Activated T-cell treated with anti-CD3 and anti-CD28 coated beads for 48 hours (primary cell): ENCODE results near the gene ASH1L.
"Not testable (repeated sequence)": the region's sequence is repeated elsewhere in the genome, so short reads cannot be mapped to it uniquely, and the experiment has no call there.

Experiments
- DNase-seq: peaks from one replicate; pipeline ENCODE4 v3.0.0-alpha.2; 2020; ENCODE audit warnings: low read depth

The ASH1L gene

DNA sequence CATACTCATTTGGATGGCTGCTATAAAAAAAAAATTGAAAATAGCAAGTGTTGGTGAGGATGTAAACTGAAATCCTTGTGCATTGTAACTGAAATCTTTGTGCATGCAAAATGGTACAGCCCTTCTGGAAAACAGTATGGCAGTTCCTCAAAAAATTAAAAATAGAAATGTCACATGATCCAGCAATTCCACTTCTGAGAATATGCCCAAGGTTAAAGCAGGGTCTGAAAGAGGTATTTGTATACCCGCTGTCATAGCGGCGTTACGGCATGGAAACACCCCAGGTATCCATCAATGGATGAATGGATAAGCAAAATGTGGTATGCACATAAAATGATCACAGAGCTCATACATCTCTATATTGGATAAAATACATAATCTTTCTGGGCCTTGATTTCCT is 125.2 kb downstream of the ASH1L start:
- DNase-seq: no peak

DNA sequence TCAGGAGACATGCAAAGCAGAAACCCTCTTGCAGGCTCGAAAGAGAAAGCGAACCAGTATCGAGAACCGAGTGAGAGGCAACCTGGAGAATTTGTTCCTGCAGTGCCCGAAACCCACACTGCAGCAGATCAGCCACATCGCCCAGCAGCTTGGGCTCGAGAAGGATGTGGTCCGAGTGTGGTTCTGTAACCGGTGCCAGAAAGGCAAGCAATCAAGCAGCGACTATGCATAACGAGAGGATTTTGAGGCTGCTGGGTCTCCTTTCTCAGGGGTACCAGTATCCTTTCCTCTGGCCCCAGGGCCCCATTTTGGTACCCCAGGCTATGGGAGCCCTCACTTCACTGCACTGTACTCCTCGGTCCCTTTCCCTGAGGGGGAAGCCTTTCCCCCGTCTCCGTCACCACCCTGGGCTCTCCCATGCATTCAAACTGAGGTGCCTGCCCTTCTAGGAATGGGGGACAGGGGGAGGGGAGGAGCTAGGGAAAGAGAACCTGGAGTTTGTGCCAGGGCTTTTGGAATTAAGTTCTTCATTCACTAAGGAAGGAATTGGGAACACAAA is 128.7 kb downstream of the ASH1L start:
- DNase-seq: not testable (repeated sequence)

DNA sequence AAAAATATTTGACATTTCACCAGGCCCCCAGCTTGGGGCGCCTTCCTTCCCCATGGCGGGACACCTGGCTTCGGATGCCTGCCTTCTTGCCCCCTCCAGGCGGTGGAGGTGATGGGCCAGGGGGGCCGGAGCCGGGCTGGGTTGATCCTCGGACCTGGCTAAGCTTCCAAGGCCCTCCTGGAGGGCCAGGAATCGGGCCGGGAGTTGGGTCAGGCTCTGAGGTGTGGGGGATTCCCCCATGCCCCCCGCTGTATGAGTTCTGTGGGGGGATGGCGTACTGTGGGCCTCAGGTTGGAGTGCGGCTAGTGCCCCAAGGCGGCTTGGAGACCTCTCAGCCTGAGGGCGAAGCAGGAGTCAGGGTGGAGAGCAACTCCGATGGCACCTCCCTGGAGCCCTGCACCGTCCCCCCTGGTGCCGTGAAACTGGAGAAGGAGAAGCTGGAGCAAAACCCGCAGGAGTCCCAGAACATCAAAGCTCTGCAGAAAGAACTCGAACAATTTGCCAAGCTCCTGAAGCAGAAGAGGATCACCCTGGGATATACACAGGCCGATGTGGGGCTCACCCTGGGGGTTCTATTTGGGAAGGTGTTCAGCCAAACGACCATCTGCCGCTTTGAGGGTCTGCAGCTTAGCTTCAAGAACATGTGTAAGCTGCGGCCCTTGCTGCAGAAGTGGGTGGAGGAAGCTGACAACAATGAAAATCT is 129.3 kb downstream of the ASH1L start:
- DNase-seq: not testable (repeated sequence)

DNA sequence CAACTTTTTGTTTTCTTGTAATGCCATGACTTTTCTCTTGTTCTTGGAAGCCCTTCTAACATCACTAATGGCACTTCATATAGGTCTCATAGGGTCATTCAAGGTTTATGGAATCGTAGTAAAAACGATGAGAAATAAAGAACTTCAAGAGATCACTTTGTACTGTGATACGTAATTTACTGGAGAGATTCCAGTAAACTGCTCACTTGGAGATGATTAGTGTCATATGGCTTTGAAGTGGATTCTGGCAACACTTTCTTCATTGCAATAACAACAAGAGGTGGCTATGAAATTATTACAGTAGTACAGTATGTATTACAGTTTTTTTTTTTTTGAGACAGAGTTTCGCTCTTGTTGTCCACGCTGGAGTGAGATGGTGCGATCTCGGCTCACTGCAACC is 138.5 kb downstream of the ASH1L start:
- no peak for DNase-seq

DNA sequence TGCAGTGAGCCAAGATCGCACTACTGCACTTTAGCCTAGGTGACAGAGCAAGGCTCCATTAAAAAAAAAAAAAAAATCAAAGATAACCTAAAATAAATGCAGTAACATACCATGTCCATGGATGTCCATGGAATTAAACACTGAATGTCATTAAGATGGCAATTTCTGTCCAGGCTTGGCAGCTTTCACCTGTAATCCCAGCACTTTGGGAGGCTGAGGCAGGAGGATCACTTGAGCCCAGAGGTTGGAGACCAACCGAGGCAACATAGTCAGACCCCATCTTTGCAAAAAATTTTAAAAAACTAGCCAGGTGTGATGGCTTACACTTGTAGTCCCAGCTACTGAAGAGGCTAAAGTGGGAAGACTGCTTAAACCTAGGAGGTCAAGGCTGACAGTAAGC is 141.8 kb downstream of the ASH1L start:
- no peak for DNase-seq

DNA sequence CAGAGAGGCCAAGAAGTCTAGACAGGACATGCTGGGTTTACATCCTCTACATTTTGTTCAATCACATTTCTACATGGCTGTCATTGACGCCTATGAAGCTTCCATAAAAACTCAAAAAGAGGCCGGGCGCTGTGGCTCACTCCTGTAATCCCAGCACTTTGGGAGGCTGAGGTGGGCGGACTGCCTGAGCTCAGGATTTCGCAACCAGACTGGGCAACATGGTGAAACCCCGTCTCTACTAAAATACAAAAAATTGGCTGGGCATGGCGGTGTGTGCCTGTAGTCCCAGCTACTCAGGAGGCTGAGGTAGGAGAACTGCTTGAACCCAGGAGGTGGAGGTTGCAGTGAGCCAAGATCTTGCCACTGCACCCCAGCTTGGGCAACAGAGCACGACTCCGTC is 150.8 kb downstream of the ASH1L start:
- not testable (repeated sequence) for DNase-seq

DNA sequence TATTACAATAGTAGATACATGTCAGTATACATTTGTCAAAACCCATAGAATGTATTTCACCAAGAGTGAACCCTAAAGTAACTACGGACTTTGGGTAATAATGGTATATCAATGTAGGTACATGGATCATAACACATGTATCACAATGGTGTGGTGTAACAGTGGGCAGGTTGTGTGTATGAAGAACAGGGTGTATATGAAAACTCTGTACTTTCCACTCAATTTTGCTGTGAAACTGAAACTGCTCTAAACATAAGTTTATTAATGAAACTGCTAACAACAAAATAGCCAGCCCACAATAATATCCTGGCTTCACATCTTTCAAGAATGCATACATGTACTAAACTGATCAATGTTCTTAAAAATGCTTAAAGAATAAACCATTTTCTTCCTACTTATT is 151.7 kb downstream of the ASH1L start:
- DNase-seq: no peak

DNA sequence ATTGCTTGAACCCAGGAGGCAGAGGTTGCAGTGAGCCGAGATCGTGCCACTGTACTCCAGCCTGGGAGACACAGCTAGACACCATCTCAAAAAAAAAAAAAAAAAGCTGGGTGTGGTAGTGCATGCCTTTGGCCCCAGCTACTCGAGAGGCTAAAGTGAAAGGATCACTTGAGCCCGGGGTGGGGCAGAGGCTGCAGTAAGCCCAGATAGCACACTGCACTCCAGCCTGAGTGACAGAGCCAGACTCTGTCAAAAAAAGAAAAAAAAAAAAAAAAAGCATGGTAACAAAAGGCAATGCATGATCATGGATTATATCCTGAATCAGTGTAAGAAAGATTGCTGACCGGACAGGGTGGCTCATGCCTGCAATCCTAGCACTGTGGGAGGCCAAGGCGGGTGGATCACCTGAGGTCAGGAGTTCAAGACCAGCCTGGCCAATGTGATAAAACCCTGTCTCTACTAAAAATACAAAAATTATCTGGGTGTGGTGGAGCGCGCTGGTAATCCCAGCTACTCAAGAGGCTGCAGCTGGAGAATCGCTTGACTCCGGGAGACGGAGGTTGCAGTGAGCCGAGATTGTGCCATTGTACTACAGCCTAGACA is 165.6 kb downstream of the ASH1L start:
- DNase-seq: no peak

DNA sequence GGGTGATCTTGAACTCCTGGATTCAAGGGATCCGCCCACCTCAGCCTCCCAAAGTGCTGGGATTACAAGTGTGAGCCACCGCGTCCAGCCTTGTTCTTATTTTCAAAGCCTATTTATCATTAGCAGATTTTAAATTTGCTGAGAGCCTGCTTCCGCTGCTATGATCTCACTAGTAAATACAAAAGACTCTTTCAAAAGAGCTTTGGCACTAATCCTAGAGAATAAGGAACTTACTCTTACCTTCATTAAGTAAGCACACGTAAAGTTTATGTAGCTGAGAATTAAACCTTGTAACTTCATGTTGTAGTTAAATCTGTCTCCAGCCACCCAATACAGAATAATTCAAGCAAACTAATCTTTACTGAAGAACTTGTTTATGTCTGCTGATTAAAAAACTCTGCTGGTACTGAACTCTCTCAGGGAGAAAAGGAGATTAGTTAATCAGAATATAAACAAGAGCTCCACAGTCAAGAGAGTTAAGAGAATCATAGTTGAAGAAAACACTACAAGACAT is 169.6 kb downstream of the ASH1L start:
- DNase-seq: no peak

DNA sequence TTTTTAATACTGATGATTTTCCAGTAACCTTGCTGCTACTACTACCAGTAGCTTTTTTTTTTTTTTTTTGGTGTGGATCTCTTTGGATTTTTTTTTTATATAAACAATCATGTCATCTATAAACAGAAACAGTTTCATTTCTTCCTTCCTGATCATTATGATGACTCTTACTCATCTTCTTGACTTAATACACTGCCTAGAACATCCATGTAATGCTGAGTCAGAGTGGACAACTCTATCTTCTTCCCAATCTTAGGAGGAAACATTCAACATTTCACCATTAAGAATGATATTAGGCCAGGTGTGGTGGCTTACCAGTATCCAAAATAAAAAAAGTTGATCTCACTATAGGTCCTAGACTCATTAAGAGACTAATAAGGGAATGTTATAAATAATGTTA is 172.8 kb downstream of the ASH1L start:
- DNase-seq: no peak

DNA sequence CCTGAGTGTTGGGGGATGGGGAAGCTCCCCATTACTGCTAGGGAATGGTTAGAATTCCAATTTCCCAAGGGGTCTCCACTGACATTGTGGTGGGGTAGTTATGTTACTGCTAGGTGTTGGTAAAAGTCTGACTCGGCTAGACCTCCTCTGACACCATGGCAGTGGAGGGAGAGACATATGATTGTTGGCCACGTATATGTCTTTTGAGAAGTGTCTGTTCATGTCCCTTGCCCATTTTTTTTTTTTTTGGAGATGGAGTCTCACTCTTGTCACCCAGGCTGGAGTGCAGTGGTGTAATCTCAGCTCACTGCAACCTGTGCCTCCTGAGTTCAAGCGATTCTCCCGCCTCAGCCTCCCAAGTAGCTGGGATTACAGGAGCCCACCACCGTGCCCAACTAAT is 176.8 kb downstream of the ASH1L start:
- DNase-seq: not testable (repeated sequence)

DNA sequence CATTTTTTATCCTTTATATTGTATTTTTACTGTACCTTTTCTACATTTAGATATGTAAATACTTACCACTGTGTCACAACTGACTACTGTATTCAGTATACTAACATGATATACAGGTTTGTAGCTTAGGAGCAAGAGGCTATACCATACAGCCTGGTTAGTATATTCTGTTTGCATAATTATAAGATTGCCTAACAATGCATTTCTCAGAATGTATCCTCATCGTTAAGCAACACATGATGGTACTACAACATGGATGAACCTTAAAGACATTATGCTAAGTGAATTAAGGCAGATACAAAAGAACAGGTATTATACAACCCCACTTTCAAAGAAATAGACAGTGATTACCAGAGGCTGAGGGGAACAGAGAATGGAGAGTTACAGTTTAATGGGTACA is 179.2 kb downstream of the ASH1L start:
- DNase-seq: no peak

DNA sequence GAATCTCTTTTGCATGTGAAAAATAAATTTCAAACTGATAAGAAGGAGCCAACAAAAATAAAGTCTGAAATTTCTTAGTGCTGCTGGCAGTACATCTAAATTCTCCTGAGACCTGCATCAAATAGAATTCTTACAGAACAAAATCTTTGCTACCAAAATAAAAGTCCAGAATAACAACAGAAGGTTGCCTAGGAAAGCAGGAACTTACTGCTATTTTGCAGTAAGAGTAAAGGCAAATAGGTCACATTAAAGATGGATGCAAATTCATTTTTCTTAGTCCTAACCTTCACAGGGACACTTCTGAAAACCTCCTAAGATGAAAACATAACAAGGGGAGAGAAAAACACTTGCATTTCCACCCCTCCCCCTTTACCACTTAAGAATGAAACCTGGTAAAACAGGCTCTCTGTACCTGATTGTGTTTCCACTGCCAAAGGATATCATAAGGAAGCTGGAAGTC is 182.9 kb downstream of the ASH1L start:
- no peak for DNase-seq

DNA sequence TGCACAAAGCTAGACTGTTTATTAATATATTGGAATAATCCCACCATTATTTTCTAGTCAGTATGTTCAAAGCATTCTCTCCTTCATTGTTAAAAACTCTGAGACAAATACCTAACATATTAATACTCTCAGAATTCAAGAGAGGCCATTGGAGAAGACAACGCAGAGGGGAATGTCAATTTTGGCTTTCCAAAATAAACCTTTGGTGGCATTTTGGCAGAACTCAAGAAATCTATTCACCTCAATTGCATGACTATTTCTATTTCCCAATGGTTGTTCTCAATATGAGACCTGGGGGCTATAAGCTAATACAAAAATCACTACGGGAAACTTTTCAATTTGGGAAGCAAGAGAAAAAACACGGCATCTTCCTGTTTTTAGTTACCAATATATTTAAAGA is 183.4 kb downstream of the ASH1L start:
- DNase-seq: no peak

DNA sequence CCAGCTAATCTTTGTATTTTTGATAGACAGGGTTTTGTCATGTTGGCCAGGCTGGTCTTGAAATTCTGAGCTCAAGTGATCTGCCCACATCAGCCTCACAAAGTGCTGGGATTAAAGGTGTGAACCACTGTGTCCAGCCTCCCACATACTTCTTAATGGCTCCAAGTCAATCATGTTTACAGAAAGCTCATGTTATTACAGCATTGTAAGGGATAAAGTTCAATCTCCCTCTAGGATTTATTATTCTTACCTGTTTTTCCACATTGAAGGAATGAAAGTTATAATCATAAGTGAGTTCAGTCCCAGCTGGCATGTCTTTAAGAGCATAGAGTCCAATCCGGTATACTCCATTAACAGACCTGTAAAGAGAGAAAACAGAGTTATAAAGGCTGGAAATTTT is 202.6 kb downstream of the ASH1L start:
- no peak for DNase-seq

DNA sequence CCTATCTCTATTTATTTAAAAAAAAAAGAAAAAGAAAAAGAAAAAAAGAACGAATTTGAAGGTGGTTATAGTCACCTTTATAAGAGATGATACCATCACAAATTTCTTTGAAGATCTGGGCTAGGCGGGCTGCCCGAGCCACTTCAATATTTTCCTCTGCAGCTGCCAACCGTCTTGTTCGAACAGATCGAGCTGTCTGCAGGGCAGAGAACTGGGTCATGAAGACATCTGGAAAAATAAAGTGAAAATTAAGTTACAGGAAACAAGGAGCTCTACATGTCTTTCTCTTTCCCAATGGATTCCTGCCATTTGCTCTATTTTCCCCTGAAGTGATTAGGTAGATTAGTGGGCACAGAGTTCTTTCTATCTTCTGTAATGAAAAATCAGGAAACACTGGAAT is 210.0 kb downstream of the ASH1L start:
- DNase-seq: no peak

DNA sequence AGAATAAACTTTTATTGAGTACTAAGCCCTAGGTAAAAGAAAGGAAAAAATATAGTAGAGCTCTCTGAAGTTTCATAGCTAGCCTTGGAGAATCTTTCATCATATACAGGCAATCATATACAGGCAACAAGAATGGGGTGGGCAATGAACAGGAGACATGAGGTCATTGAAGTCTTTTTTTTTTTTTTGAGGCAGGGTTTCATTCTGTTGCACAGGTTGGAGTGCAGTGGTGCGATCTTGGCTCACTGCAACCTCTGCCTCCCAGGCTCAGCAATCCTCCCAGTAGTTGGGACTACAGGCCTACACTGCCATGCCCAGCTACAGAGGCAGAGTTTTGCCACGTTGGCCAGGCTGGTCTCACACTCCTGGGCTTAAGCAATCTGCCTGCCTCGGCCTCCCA is 219.8 kb downstream of the ASH1L start:
- no peak for DNase-seq

DNA sequence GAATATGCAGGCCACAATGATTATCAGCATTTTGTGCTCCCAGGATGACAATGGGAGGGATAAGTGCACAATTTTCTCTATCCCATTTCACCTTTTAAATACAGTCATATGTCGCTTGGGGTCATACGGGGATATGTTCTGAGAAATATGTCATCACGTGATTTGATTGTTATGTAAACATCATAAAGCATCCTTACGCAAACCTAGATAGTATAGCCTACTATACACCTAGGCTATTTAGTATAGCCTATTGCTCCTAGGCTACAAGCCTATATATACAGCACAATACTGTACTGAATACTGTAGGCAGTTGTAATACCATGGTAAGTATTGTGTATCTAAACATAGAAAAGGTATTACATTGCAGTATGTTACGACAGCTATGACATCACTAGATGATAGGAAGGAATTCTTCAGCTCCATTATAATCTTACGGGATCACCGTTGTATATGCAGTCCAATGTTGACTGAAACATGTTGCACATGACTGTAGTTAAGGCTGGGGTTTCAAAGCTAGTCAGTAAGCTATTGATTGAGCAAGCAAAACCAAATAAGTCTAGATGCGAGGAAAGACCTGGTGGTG is 223.0 kb downstream of the ASH1L start:
- no peak for DNase-seq

DNA sequence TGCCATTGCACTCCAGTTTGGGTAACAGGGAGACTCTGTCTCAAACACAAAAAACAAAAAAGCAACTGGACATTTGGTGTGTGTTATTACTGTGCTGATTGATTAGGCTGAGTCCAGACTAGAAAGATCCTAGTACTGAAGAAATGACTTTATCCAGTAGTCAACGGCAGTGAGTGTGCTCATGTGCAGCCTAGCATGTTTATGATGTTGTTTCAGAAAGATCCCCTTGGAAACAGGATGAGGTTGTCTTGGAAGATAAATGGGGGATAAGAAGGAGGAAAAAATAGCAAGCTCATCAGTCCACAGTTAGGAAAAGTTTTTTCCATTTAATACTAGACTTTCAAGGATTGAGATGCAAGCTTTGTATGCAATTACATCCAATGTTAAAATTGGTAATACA is 227.6 kb downstream of the ASH1L start:
- DNase-seq: no peak

DNA sequence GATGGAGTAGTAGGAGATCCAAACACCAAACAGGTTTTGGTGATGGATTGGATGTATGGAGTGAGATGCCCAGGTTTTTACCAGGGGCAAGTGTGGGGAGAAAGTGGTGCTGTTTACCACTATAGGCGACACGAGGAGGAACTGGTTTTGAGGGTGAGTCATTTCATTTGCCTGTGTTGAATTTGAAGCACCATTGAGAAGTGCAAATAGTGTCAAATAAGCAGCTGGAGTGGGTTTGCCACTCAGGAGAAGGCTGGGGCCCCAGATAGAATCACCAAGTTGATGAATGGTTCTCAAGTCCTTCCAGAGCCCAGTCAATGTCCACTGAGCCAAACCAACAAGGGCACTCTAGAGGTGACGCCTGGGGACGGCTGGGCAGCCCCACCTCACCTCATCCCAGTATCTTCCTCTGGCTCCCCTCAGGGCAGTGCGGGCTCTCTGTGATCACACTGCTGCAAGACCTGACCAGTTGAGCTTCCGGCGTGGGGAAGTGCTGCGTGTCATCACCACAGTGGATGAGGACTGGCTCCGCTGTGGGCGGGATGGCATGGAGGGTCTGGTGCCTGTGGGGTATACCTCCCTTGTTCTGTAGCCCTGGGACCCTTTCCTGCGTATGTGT is 232.5 kb downstream of the ASH1L start:
- no peak for DNase-seq

DNA sequence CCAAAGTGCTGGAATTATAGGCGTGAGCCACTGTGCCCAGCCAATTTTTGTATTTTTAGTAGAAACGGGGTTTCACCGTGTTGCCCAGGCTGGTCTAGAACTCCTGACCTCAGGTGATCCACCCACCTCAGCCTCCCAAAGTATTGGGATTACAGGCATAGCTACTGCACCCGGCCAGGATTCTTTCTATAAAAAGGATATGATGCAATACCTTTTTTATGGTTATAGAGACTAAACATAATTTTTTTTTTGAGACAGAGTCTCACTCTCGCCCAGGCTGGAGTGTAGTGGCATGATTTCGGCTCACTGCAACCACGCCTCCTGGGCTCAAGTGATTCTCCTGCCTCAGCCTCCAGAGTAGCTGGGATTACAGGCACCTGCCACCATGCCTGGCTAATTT is 233.7 kb downstream of the ASH1L start:
- DNase-seq: not testable (repeated sequence)

DNA sequence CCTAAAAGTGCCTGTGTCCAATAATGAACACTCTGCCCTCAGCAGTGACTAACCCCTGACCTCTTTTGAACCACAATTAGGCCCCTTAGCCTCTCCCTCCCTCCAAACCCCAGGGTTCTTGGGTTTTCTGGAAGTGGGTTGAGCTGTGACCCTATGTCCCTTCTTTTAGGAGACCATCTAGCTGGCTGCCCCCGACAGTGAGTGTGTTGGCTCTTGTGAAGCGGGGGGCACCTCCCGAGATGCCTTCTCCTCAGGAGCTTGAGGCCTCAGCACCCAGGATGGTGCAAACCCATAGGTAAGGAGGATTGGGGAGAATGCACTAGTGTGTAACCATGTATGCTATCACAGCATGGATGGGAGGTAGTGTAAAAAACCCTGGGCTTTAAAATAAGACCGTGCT is 234.6 kb downstream of the ASH1L start:
- no peak for DNase-seq

DNA sequence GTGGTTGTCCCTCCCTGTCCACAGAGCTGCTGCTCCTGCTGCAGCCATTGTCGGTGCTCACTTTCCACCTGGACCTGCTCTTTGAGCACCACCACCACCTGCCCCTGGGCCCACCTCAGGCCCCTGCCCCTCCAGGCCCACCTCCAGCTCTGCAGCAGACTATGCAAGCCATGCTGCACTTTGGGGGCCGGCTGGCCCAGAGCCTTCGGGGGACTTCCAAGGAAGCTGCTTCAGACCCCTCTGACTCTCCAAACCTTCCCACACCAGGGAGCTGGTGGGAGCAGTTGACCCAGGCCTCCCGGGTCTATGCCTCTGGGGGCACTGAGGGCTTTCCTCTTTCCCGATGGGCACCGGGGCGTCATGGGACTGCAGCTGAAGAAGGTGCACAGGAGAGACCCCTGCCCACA is 236.0 kb downstream of the ASH1L start:
- no peak for DNase-seq
